ENCODE measurements around the gene PTDSS2.

PTDSS2 gene

DNA sequence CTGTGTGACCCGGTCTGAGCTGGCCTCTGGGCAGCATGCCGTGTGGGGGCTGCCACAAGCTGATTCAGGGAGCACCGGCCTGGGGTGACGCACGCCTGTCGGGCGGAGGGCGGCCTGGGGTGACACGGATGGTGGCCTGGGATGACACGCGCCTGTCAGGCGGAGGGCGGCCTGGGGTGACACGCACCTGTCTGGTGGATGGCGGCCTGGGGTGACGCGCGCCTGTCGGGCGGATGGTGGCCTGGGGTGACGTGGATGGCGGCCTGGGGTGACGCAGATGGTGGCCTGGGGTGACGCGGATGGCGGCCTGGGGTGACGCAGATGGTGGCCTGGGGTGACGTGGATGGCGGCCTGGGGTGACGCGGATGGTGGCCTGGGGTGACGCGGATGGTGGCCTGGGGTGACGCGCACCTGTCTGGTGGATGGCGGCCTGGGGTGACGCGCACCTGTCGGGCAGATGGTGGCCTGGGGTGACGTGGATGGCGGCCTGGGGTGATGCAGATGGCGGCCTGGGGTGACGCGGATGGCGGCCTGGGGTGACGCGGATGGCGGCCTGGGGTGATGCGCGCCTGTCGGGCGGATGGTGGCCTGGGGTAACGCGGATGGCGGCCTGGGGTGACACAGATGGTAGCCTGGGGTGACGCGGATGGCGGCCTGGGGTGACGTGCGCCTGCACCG, 21.5 kb downstream of the PTDSS2 start:
- DNase-seq, result no peak

DNA sequence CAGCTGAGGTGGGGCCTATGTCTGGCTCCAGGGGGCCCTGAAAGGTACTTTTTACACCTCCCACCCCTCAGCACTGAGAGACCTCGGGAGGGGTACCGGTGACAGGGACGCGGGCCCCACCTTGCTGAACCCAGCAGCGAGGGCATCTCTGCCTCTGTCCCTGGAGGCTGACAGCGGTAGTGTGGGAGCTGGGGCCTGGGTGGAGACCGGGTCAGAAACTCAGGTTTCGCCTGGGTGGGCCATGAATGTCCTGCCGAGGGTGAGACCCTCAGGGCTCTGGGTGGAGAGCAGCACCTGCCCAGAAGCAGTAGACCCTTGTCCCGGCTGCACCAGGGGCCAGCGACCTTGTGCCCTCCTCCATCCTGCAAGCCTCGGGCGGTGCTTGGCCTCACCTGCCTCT, 22.2 kb downstream of the PTDSS2 start:
- DNase-seq, result no peak

DNA sequence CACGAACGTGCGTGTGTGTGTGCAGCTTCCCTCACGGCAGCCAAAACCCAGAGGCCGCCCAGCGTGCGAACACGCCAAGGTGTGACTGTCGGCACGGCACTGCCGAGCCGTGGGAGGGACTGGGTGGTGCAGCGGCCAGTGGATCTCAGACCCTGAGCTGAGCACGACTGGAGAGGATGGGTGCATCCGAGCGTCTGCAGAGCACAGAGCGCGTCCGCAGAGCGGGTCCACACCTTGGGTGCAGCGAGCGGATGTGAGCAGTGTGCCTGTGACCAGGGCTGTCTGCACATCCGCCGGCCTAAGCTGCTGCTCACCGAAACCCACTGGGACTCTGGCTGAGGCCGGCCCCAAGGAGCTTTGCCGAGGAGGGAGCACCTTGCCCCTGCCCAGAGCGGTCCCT, 22.7 kb downstream of the PTDSS2 start:
- DNase-seq, result no peak

DNA sequence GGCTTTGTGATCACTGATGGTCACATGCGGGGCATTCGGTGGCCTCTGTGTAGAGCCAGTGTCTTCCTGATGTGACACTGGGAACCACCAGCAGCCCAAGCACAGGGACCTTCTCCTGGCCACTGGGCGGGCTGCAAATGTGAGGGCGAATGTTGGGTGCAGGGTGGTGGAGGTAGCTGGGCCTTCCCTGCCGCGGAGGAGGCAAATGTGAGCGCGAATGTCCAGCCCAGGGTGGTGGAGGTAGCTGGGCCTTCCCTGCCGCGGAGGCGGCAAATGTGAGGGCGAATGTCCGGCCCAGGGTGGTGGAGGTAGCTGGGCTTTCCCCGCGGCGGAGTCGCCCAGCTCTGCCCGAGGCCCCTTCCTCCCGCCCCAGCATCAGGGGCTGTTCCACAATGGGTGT, 23.3 kb downstream of the PTDSS2 start:
- DNase-seq, result no peak

DNA sequence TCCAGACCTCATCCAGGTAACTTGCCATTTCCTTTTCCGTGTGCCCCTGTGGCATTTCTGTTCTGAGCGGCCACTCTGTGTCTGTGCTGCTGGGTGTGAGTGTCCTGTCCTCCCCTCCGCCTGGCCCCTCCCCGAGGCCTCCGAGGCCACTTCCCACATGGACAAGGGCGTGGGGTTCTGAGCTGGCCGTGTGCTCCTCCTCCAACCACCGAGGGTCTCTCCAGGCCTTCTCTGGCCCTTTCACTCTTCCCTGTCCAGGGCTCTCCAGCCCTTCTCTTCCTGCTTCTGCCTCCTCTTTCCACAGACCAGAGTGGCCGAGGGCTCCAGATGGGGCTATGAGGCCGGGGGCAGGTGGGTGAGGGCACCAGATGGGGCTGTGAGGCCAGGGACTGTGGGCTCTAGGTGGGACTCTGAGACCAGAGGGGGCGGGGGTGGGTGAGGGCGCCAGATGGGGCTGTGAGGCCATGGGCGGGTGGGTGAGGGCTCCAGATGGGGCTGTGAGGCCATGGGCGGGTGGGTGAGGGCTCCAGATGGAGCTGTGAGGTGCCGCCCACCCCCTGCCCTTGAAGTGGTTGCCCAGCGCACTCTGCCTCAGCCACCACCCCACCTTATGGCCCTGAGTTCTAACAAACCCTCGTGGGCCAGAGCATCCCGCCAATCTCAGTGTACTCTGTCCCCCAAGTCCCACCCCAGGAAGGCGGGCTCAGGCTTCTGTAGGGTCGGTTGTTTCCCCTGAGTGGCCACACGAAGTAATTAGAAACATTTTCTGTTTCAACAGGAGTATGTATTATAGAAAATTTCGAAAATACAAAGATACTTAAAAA, 24.1 kb downstream of the PTDSS2 start:
- no peak for DNase-seq

DNA sequence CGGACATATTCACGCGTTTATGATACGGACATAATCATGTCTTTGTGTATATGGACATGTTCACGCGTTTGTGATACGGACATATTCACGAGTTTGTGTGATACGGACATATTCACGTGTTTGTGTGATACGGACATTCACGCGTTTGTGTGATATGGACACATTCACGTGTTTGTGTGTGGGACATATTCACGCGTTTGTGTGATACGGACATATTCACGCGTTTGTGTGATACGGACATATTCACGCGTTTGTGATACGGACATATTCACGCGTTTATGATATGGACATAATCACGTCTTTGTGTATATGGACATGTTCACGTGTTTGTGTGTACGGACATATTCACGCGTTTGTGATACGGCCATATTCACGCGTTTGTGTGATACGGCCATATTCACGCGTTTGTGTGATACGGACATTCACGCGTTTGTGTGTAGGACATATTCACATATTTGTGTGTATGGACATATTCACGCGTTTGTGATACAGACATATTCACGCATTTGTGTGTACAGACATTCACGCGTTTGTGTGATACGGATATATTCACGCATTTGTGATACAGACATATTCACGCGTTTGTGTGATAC, 24.9 kb downstream of the PTDSS2 start:
- no peak for DNase-seq

DNA sequence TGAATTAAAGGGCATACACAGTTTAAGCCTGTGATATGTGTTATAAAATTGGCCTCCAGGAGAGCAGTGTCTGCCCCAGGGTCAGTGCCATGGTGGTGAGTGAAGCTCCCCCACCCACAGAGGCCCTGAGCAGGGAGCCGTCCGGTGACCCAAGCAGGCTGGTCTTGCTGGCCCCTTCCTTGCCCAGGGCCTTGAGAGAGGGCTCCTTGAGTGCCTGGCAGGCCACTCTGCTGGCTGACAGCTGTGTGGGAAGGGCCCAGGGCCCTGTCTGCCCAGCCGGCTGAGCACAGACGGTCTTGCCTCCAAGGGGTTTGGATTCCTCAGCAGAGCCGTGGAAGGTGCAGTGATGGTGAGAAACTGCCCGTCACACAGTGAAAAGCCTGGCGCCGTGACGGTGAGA, 25.9 kb downstream of the PTDSS2 start:
- no peak for DNase-seq

DNA sequence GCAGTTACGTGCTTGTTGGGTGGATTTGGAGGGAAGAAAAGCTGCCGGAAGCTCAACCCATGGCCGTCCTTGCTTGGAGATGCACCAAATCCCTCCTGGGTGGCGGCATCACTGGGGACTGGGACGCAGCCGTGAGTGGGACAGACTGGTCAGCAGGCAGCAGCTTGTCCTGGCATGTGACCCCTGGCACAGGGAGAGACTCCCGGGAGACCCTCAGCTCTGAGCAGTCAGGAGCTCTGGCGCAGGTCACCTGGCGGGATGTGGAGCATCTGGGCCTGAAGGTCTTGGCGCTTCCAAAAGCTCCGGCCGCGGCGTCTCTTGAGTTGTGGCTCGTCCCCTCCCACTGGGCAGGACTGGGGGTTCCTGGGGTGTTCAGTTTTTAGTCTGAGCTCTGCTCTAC, 26.3 kb downstream of the PTDSS2 start:
- no peak for DNase-seq

DNA sequence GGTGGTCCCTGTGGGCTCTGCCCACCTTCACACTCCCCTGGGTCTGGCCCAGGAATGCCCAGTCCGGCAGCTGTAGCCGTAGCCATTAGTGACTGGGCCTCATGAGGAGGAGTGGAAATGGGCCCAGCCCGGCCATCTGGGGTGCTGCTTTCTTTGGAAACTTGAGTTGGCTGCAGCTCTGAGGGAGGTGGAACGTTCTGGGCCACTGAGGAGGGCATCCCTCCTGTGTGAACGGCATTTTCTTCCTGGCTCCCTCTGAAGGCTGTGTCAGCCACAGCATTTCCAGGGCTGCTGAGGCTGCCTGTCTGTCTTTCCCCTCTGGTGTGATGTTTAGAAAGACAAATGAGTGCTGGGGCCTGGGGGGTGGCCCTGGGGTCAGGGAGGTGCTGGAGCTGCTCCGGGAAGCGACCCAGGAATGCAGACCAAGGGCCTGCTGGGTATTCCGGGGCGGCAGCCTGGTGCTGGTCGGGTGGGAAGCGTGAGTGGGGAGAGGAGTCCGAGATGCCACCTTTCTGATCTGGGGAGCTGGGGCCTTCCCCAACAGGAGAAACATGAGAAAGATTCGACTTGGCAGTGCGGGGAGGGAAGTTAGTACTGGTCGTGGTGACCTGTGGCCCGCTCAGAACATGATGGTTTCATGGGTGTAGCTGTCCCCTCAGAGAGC, 27.1 kb downstream of the PTDSS2 start:
- DNase-seq, result no peak

DNA sequence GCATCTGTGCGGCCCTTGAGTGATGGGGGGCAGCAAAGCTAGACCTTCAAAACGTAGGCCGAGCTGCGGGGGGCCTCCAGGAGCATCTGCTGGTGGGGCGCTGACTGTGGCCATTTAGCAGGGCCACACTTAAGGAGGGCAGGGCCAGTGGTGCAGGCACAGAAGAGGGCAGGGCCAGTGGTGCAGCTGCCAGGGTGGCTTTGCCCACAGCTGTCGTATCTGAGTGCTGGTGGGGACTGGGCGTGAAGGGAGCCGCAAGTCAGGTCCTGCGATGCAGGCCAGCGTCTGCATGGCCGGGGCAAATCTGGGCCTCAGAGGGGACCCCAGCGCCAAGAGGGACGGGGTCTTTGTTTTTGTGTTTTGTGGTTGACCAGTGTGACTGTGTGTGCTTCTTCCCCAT, 29.2 kb downstream of the PTDSS2 start:
- peak; percentile 12 for DNase-seq

DNA sequence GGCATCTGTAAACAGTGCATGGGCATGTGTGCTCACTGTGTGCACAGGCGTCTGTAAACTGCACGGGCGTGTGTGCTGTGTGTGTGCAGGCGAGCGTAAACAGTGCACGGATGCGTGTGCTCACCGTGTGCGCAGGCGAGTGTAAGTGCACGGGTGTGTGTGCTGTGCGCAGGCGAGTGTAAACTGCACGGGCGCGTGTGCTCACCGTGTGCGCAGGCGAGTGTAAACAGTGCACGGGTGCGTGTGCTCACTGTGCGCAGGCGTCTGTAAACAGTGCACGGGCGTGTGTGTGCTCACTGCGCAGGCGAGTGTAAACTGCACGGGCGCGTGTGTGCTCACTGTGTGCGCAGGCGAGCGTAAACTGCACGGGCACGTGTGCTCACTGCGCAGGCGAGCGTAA, 34.5 kb downstream of the PTDSS2 start:
- no peak for DNase-seq

DNA sequence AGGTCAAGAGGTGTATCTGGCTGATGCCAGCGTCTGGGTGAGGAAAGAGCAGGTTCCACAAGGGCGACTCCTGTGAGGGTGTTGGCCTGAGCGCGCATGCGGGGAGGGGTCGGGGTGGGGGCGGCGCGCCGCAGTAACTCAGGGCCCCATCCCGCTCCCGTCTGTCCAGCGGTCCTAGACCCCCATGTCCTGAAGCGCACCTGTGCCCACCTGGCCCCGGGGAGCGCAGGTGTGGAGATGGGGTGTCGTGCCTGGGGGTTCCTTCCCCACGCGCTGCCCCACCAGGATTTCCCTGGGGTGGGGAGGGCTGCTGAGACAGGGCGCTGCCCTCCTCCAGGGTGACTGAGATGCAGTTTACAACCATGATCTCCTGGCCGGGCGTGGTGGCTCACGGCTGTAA, 36.1 kb downstream of the PTDSS2 start:
- no peak for DNase-seq

DNA sequence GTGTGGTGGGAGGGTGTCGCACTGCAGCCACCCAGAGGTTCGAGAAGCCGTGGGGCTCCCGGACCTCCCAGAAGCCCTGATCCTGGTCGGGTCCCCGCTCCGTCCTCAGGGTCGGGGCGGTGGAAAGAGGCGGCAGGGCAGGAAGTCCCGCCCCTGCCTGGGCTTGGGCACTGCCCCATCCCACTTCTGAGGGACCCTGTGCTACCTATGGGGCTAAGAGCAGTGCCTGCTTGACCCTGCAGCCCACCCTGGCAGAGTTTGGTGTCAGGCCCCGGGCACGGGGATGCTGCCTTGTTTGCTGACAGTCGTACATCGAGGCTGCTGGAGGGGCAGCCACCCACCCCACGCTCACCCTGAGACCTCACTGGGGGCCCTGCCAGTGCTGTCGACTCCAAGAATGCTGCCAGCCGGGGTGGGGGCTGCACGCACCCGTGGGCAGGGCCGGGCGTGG, 37.5 kb downstream of the PTDSS2 start:
- DNase-seq, result no peak

DNA sequence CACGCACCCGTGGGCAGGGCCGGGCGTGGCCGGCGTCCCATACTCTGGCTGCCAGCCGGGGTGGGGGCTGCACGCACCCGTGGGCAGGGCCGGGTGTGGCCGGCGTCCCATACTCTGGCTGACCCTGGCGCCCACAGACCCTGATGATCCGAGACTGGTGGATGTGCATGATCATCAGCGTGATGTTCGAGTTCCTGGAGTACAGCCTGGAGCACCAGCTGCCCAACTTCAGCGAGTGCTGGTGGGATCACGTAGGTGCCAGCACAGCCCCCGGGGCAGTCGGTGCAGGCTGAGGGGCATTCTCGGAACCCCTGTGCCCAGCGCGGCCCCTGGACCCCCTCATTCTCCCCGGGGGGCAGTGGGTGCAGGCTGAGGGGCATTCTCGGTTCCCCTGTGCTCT, 38.0 kb downstream of the PTDSS2 start:
- DNase-seq, result no peak

DNA sequence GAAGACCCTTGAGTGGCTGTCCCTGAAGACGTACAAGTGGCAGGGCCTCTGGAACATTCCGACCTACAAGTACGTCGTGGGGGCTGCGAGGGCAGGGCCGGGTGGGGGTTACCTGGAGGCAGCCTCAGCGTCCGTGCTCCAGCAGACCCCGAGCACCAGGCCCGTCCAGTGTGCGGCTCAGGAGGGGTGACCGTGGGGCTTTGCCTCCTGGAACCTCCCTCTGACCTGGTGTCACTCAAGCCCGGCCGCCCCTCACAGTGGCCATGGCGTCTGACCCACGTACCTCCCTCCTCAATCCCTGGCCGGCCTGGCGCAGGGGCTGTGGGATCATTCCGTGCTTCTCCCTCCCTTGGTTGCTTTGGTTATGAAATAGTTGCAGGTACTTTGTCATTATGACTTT, 38.5 kb downstream of the PTDSS2 start:
- no peak for DNase-seq

DNA sequence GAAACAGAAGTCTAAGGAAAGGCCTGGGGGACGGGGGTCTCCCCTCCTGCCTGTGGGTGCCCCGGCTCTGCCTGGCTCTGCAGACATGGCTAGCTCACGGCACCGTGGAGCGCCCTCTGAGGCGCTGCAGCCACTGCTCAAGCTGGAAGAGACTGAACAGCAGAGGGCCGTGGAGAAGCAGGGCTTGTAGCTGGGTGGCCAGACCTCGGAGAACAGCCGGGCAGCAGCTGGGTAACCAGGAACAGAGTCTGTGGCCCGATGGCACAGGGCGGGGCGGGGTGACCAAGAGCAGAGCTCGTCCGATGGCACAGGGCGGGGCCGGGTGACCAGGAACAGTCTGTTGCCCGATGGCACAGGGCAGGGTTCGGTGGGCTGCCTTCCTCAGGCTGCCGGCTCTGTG, 38.9 kb downstream of the PTDSS2 start:
- no peak for DNase-seq

DNA sequence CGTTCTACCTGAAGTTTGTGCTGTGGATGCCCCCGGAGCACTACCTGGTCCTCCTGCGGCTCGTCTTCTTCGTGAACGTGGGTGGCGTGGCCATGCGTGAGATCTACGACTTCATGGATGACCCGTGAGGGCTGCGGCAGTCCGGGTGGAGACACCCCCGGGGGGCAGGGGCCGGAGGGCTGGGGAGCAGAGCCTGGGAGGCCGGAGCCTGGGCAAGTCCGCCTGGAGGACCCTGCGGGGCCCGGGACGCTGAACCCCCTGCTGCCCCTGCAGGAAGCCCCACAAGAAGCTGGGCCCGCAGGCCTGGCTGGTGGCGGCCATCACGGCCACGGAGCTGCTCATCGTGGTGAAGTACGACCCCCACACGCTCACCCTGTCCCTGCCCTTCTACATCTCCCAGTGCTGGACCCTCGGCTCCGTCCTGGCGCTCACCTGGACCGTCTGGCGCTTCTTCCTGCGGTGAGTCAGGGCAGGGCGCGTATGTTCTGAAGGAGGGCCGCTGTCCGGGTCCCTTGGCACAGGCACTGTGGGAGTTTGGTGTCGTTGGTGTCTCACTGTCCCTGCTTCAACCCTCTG, 39.6 kb downstream of the PTDSS2 start:
- no peak for DNase-seq

DNA sequence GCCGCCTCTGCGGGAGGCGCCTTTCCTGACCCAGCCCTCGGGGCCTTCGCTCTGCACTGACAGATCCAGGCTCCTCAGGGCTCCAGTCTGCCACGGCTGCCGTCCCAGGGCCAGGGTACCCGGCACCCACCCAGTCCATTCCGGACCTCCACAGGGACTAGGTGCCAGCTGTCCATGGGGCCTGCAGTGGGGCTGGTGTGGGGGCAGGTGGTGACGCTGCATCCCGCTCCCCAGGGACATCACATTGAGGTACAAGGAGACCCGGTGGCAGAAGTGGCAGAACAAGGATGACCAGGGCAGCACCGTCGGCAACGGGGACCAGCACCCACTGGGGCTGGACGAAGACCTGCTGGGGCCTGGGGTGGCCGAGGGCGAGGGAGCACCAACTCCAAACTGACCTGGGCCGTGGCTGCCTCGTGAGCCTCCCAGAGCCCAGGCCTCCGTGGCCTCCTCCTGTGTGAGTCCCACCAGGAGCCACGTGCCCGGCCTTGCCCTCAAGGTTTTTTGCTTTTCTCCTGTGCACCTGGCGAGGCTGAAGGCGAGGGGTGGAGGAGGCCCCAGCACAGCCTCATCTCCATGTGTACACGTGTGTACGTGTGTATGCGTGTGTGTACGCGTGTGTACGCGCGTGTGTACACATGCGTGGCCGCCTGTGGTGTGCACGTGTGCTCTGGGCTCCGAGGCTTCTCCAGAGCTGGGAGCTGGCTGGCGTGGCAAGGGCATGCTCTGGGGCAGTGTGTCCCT, 40.3 kb downstream of the PTDSS2 start:
- no peak for DNase-seq

DNA sequence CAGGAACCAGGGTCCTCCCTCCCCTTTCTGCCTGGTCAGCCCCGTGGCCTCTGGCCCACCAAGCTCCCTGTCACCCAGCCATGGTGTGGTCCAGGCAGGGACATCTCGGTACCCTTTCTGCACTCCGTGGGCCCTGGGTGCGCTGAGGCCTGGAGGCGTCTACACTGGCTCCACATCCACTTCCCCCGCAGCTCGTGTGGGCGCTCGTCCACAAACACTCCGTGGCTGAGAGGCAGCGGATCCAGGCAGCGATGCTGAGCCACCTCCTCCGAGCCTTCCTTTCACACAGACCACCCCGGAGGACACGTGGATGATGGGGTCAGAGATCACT, 40.8 kb downstream of the PTDSS2 start:
- DNase-seq, result no peak

DNA sequence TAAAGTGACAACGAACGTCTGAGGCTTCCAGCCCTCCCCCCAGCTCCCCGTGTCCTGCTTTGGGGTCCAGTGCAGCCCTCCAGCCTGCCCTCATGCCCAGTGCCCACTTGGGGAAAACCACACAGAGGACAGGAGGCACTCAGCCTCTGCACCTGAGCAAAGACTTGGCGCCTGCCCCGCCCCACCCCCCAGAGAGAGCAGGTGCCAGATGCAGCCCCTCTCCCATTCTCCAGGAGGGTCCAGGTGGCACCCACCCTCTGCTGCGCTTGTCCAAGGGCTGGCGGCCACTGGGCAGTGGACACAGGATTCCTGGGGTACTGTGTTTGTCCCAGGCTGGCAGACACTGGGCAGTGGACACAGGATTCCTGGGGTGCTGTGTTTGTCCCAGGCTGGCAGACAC, 41.3 kb downstream of the PTDSS2 start:
- no peak for DNase-seq

DNA sequence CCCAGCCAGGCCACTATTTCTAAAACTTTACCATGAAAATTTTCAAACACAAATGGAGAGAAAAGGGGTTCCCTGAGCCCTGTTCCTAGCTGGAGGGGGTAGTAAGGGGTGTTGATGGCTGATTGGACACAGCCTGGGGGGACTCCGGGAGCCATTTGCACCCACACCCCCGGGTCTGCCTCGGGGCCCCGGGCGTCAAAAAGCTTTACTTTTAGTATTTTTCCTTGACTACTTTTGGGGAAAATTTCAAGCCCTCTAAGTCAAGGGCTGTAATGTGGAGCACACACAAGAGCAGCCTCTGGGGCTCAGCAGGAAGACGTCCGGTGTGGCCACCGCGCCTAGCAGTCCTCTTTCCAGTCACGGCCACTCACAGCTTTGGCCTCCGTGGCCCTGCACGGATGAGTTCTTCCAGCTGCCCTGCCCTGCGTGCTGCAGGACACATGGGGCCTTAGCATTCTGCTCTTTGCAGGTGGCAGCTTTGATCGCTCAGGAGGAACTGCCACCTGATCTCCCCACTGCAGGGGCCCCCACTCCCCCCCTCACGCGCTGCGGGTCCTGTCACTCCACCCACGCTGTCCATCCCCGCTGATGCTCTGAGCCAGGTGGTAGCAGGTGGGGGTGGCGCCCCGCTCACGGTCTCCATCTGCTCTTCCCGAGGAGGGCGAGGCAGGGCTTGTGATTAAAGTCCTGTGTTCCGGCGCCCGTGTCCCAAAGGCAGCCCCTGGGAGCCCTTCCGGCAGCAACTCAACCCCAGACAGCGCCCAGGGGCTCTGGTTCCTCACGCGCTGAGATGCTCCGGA, 42.5 kb downstream of the PTDSS2 start:
- DNase-seq, result no peak

All from activated CD8-positive, alpha-beta memory T cell treated with anti-CD3 and anti-CD28 coated beads, Interleukin-2, amount 50 U/mL, for 4 hours (primary cell).